Activated CD8-positive, alpha-beta memory T cell treated with anti-CD3 and anti-CD28 coated beads for 1 hour (primary cell): ENCODE measurements around the gene HLA-DPB1.
"Not testable (repeated sequence)": the region's sequence is repeated elsewhere in the genome, so short reads cannot be mapped to it uniquely, and the experiment has no call there.

Experiments used
- DNase-seq, 2 donors: peaks; one replicate each; pipeline ENCODE4 v3.0.0-alpha.2; 2020; ENCODE audit warnings: low read depth in 1 of 2; ENCODE audit errors: extremely low read depth in 1 of 2

The HLA-DPB1 gene

DNA sequence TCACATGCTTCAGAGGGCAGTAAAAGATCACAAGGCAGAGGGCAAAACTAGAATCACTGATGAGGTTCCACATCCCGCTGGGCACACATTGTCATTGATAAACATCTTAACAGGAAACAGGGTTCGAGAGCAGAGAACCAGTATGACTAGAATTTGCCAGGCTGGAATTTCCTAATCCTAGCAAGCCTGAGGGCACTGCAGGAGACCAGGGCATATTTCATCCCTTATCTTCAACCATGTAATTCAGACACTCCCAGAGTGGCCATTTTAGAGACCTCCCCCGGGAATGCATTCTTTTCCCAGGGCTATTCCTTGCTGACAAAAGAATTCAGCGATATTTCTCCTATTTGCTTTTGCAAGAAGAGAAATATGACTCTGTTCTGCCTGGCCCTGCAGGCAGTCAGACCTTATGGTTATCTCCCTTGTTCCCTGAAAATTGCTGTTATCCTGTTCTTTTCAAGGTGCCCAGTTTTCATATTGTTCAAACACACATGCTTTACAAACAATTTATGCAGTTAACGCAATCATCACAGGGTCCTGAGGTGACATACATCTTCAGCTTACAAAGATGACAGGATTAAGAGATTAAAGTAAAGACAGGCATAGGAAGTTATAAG, 25.4 kb downstream of the HLA-DPB1 start:
- DNase-seq: not testable (repeated sequence)

GRCh38 chr6:33103776-33104175, 28.0 kb downstream of the HLA-DPB1 start:
- no peak for DNase-seq

DNA sequence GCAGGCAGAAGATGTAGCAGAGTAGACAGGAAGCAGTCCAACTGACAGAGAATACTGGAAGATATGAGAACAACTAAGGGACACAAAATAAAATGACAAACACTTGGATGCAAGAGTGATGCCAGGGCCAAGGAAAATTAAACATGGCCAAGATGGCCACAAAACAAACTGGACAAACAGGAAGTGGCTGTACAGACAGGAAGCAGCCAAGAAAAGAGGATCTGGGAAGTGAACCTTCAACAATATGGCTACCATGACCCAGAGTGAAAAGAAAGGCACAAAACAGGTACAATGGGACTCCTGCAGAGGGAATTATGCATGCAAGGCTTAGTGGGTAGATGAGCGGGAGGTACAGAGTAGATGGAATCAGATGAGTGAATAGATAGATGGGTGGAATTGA, 29.1 kb downstream of the HLA-DPB1 start:
- no peak for DNase-seq

DNA sequence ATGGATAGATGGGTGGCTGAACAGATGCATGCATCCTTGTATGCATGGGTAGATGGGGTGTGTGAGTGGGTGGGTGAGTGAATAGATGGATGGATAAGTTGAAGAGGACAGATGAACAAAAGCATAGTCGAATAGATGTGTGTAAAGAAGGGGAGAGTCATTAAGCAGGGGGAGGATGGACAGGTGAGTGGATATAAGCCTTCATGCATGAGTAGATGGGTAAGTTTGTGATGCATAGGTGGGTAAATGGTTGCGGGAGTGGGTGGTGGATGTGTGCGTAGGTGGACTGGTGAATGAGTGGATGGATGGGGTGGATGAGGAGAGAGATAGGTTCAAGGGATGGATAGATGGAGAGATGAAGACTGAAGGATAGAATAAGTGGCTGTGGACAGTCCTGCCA, 29.6 kb downstream of the HLA-DPB1 start:
- no peak for DNase-seq

GRCh38 chr6:33105916-33106871, 30.4 kb downstream of the HLA-DPB1 start:
- no peak for DNase-seq

DNA sequence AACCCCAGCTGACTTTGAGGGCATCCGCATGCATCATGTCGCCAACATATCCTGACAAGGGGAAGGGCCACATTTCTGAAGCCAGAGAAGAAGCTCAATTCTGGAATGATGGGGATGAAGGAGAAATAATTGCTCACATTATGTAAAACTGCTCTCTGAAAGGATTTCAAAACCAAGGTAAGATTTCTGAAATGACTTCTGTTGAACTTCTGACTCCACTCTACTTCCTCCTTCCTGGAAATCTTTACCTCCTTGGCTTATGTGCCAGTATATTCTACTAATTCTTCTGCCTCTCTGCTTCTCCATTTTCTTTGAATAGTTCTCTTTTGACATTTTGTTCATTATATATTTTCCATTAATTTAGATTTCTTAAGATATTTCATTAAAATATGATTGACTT, 31.9 kb downstream of the HLA-DPB1 start:
- no peak for DNase-seq

DNA sequence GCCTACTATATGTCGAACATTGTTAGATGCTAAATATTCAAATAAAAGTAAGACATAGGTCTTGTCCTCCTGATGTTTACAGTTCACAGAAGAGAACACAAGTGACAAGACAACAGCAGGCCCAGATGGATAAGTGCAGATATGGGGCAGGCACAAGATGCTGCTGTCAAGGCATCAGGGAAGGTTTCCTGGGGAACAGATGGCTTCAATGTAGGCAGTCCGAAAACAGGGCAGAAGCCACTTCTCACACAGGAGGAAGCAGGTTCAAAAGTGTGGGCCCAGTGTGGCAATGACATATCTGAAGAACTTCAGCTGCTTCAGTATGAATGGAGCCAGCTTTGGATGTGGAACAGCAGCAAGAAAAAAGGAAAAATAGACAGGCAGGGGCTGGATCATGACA, 32.5 kb downstream of the HLA-DPB1 start:
- no peak for DNase-seq

DNA sequence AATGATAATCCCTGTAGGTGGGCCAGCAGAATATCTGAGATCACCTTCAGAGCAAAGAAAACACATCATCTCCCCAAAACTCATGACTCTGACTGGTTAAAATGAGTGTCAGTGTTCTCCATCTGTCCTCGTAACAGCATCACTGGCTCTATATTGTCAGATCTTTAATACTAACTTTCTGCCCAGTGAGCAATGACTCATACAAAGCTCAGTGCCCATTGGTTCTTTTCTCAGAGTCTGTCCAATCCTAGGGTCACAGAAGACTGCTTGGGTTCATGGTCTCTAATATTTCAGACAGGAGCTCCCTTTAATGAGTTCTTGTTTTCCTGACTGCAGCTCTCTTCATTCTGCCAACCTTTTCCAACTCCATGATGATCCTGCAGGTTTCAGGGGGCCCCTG, 36.4 kb downstream of the HLA-DPB1 start:
- DNase-seq: no peak

GRCh38 chr6:33113755-33114154, 38.0 kb downstream of the HLA-DPB1 start:
- no peak for DNase-seq

GRCh38 chr6:33114406-33114805, 38.6 kb downstream of the HLA-DPB1 start:
- no peak for DNase-seq

- DNase-seq: no peak
Measured at GRCh38 chr6:33116417-33116816, 40.6 kb downstream of the HLA-DPB1 start.

GRCh38 chr6:33116841-33117711, 41.3 kb downstream of the HLA-DPB1 start:
- no peak for DNase-seq

- DNase-seq: no peak
Measured at GRCh38 chr6:33117811-33118277, 42.1 kb downstream of the HLA-DPB1 start.

- no peak for DNase-seq
Measured at GRCh38 chr6:33118525-33119123, 42.8 kb downstream of the HLA-DPB1 start.

- no peak for DNase-seq
Measured at GRCh38 chr6:33120001-33120400, 44.2 kb downstream of the HLA-DPB1 start.

- DNase-seq: no peak
Measured at GRCh38 chr6:33123181-33123580, 47.4 kb downstream of the HLA-DPB1 start.

- DNase-seq: no peak
Measured at GRCh38 chr6:33123732-33124524, 48.1 kb downstream of the HLA-DPB1 start.

GRCh38 chr6:33124525-33124901, 48.7 kb downstream of the HLA-DPB1 start:
- no peak for DNase-seq

- DNase-seq: no peak
Measured at GRCh38 chr6:33124947-33125346, 49.2 kb downstream of the HLA-DPB1 start.
